T-helper 17 cell (primary cell): ENCODE data around the gene STRN4. TPM values are rescaled to one million over a fixed set of nuclear protein-coding genes. Genes with fewer than 3 reads are reported as not detected.
A peak's percentile ranks its signal among the peaks of the same experiment; 100 is the strongest.
"Not testable (repeated sequence)": the region's sequence is repeated elsewhere in the genome, so short reads cannot be mapped to it uniquely, and the experiment has no call there.

Source experiments
- ATAC-seq: fragments of 150-1000 bp; cut with Tn5 transposase; 2 replicates; pipeline ENCODE4 v1.10.0; 2021; ENCODE audit warnings: mild to moderate bottlenecking, moderate library complexity
- DNase-seq, 3 donors: peaks; one replicate each; pipeline versions ENCODE4 v3.0.0 to v3.0.0-alpha.2; 2020 to 2021
- H3K9me3 ChIP-seq: one replicate; pipeline ENCODE4 v1.7.0; 2013; ENCODE audit warnings: low read length, mild to moderate bottlenecking; ENCODE audit not compliant: control insufficient read depth, poor library complexity, severe bottlenecking
- H3K27ac Mint-ChIP-seq: one replicate; pipeline ENCODE4 v1.8.0; 2022; ENCODE audit warnings: mild to moderate bottlenecking, moderate library complexity, mixed read lengths
- H3K27me3 Mint-ChIP-seq: one replicate; pipeline ENCODE4 v1.8.0; 2022; ENCODE audit warnings: mixed read lengths
- H3K36me3 Mint-ChIP-seq: one replicate; pipeline ENCODE4 v1.8.0; 2022; ENCODE audit warnings: low read depth, mixed read lengths
- H3K4me1 Mint-ChIP-seq: one replicate; pipeline ENCODE4 v1.8.0; 2022; ENCODE audit warnings: mild to moderate bottlenecking, mixed read lengths
- H3K4me3 Mint-ChIP-seq: one replicate; pipeline ENCODE4 v1.8.0; 2022; ENCODE audit warnings: mild to moderate bottlenecking, moderate library complexity, mixed read lengths
- total RNA-seq, 4 donors: library from RNA in 2 of 4; stranded (reverse) in 2 of 4; gene quantifications; one replicate each; pipeline ENCODE4 v1.2.3 and lab custom pipeline; 2022 to 2026

STRN4 gene
- total RNA-seq, 2 donors from 2014 or later = 108 to 145 TPM

GRCh38 chr19:46761418-46761831 is 15.2 kb upstream of the STRN4 start:
- ATAC-seq = no peak
- no peaks in the 10 kb centered on the region for H3K9me3 ChIP-seq
- no peaks in the 10 kb centered on the region for H3K27me3 Mint-ChIP-seq
- H3K27ac Mint-ChIP-seq = no peak overlapping the region
- H3K4me3 Mint-ChIP-seq = no peak overlapping the region
- no peaks in the 10 kb centered on the region for H3K36me3 Mint-ChIP-seq
- H3K4me1 Mint-ChIP-seq = peaks cover 5% of the 10 kb centered on the region
- DNase-seq = no peak

- not testable (repeated sequence) for H3K36me3 Mint-ChIP-seq, H3K9me3 ChIP-seq, H3K4me1 Mint-ChIP-seq, H3K4me3 Mint-ChIP-seq, H3K27me3 Mint-ChIP-seq, ATAC-seq, H3K27ac Mint-ChIP-seq, DNase-seq
Measured at GRCh38 chr19:46760897-46761296, 14.6 kb upstream of the STRN4 start.

DNA sequence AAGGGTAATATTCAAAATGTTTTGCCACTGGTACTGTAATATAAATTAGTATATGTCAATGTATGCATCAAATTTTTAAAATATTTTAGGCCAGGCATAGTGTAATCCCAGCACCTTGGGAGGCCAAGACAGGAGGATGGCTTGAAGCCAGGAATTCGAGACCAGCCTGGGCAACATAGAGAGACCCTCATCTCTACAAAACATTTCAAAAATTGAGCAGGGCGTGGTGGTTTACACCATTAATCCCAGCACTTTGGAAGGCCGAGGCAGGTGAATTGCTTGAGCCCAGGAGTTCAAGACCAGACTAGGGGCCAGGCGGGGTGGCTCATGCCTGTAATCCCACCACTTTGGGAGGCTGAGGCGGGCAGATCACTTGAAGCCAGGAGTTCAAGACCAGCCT is 14.1 kb upstream of the STRN4 start:
- DNase-seq (no peak), ATAC-seq (no peak)
- H3K27me3 Mint-ChIP-seq = no peaks in the 10 kb centered on the region
- peaks cover 5% of the 10 kb centered on the region for H3K4me1 Mint-ChIP-seq
- H3K4me3 Mint-ChIP-seq = no peak overlapping the region
- no peaks in the 10 kb centered on the region for H3K9me3 ChIP-seq
- no peaks in the 10 kb centered on the region for H3K36me3 Mint-ChIP-seq
- no peak overlapping the region for H3K27ac Mint-ChIP-seq

DNA sequence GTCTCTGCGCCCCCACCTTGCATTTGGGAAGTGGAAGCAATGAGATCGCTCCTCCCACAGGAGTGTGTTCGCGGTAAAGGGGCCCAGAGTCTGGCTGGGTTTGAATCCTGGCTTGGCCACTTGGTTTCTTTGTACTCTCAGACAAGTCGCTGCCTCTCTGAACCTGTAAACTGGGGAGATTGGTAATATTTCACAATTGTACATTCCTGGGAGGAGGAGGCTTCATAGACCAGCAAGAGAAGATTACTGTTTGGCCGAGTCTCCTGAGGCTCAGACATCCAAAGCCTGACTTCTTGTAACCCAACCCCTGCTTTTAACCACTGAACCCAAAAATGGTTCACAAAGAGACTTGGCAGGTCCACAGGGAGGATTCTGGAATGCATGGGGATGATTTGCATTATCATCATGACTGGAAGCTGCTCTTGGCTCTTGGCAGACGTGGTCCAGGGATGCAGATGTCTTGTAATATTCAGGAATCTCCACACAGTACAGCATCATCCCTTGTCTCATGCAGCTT is 13.6 kb upstream of the STRN4 start:
- H3K27me3 Mint-ChIP-seq = no peaks in the 10 kb centered on the region

DNA sequence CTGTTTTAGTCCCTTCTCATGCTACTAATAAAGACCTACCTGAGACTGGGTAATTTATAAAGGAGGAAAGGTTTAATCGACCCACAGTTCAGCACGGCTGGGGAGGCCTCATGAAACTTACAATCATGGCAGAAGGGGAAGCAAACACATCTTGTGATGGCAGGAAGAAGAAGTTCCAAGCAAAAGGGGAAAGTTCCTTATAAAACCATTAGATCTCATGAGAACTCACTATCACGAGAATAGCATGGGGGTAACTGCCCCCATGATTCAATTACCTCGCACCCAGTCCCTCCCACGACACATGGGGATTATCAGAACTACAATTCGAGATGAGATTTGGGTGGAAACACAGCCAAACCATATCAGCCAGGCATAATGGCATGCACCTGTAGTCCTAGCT is 13.0 kb upstream of the STRN4 start:
- Mint-ChIP-seq H3K4me3 (no peak overlapping the region), H3K27me3 (no peaks in the 10 kb centered on the region), H3K36me3 (no peaks in the 10 kb centered on the region), H3K4me1 (peaks cover 5% of the 10 kb centered on the region), H3K27ac (no peak overlapping the region)
- no peak for ATAC-seq
- DNase-seq = no peak
- H3K9me3 ChIP-seq = no peaks in the 10 kb centered on the region

More for the DNA sequence above, 13.6 kb upstream of the STRN4 start:
- Mint-ChIP-seq H3K27ac (no peak overlapping the region), H3K36me3 (no peaks in the 10 kb centered on the region), H3K4me1 (peaks cover 5% of the 10 kb centered on the region), H3K4me3 (no peak overlapping the region)
- DNase-seq (no peak), ATAC-seq (no peak)
- no peaks in the 10 kb centered on the region for H3K9me3 ChIP-seq

- Mint-ChIP-seq H3K4me3 (no peak overlapping the region), H3K27ac (no peak overlapping the region), H3K4me1 (peaks cover 16% of the 10 kb centered on the region), H3K36me3 (peaks cover 2% of the 10 kb centered on the region), H3K27me3 (no peaks in the 10 kb centered on the region)
- no peak for DNase-seq
- no peaks in the 10 kb centered on the region for H3K9me3 ChIP-seq
- no peak for ATAC-seq
Measured at GRCh38 chr19:46756544-46756888, 10.3 kb upstream of the STRN4 start.

DNA sequence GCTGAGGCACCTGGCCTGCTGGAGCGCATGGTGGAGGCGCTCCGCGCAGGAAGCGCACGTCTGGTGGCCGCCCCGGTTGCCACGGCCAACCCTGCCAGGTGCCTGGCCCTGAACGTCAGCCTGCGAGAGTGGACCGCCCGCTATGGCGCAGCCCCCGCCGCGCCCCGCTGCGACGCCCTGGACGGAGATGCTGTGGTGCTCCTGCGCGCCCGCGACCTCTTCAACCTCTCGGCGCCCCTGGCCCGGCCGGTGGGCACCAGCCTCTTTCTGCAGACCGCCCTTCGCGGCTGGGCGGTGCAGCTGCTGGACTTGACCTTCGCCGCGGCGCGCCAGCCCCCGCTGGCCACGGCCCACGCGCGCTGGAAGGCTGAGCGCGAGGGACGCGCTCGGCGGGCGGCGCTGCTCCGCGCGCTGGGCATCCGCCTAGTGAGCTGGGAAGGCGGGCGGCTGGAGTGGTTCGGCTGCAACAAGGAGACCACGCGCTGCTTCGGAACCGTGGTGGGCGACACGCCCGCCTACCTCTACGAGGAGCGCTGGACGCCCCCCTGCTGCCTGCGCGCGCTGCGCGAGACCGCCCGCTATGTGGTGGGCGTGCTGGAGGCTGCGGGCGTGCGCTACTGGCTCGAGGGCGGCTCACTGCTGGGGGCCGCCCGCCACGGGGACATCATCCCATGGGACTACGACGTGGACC is 9.7 kb upstream of the STRN4 start:
- no peaks in the 10 kb centered on the region for H3K9me3 ChIP-seq
- no peaks in the 10 kb centered on the region for H3K27me3 Mint-ChIP-seq
- peaks cover 2% of the 10 kb centered on the region for H3K36me3 Mint-ChIP-seq
- H3K27ac Mint-ChIP-seq = no peak overlapping the region
- no peak for ATAC-seq
- H3K4me3 Mint-ChIP-seq = no peak overlapping the region
- DNase-seq = no peak
- peaks cover 16% of the 10 kb centered on the region for H3K4me1 Mint-ChIP-seq

DNA sequence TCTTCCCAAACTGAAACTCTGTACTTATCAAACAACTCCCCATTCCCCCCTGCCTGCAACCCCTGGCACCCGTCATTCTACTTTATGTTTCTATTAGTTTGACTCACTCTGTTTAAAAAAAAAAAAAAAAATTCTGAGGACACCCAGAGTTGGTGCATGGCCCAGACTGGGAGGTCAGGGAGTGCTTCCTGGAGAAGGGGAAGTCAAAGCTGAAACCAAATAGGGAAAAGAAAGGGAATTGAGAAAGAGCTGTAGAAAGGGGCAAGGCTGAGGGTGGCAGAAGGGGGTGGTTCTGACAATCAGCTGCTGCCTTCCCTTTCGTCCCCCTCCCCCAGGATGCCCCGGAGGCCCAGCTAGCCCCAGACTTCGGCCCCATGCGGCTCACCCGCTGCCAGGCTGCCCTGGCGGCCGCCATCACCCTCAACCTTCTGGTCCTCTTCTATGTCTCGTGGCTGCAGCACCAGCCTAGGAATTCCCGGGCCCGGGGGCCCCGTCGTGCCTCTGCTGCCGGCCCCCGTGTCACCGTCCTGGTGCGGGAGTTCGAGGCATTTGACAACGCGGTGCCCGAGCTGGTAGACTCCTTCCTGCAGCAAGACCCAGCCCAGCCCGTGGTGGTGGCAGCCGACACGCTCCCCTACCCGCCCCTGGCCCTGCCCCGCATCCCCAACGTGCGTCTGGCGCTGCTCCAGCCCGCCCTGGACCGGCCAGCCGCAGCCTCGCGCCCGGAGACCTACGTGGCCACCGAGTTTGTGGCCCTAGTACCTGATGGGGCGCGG is 9.0 kb upstream of the STRN4 start:
- H3K27ac Mint-ChIP-seq = no peak overlapping the region
- H3K4me3 Mint-ChIP-seq = no peak overlapping the region
- H3K4me1 Mint-ChIP-seq = peaks cover 18% of the 10 kb centered on the region
- peaks cover 2% of the 10 kb centered on the region for H3K36me3 Mint-ChIP-seq
- DNase-seq (no peak), ATAC-seq (no peak)
- H3K27me3 Mint-ChIP-seq = no peaks in the 10 kb centered on the region
- no peaks in the 10 kb centered on the region for H3K9me3 ChIP-seq

DNA sequence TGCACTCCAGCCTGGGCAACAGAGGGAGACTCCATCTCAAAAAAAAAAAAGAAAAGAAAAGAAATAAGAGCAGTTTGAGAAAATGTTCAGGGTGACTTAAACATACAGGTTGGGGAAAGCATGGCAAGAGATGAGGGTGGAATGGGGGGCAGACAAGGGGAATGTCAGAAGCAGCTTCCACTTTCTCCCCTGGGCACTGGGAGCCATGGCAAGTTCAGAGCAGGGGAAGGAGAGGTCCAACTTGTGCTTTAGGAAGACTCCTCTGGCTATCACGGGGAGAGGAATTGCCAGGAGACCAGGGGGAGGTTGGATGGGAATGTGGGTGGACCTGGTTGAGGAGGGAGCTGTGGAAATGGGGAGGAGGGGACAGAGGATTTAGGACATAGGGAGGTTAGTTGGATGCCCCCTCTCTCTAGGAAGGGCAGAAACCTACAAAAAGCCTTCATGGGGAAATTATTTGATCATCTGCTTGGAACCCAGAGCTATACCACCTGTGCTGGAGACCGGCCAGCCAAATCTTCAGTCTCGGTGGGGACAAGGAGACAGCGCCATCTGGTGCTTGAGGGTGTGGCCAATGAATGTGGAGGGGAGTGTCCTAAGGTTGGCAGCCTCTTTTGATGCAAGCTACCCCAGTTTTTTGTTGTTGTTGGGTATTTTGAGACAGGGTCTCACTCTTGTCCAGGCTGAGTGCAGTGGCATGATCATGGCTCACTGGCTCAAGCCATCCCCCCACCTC is 7.3 kb upstream of the STRN4 start:
- peaks cover 2% of the 10 kb centered on the region for H3K36me3 Mint-ChIP-seq
- no peaks in the 10 kb centered on the region for H3K27me3 Mint-ChIP-seq
- DNase-seq (peak; percentile 35 to 63 (median 45)), ATAC-seq (peak; percentile 91)
- no peak overlapping the region for H3K4me3 Mint-ChIP-seq
- H3K27ac Mint-ChIP-seq = no peak overlapping the region
- no peaks in the 10 kb centered on the region for H3K9me3 ChIP-seq
- peaks cover 22% of the 10 kb centered on the region for H3K4me1 Mint-ChIP-seq

- H3K36me3 Mint-ChIP-seq = peaks cover 2% of the 10 kb centered on the region
- DNase-seq (peak; percentile 51 to 70 (median 62)), ATAC-seq (no peak)
- H3K4me1 Mint-ChIP-seq = peaks cover 40% of the 10 kb centered on the region
- H3K27me3 Mint-ChIP-seq = no peaks in the 10 kb centered on the region
- peak overlapping the region; percentile 72 for H3K4me3 Mint-ChIP-seq
- peak overlapping the region; percentile 93 for H3K27ac Mint-ChIP-seq
- no peaks in the 10 kb centered on the region for H3K9me3 ChIP-seq
Measured at GRCh38 chr19:46748325-46749109, 2.3 kb upstream of the STRN4 start.

DNA sequence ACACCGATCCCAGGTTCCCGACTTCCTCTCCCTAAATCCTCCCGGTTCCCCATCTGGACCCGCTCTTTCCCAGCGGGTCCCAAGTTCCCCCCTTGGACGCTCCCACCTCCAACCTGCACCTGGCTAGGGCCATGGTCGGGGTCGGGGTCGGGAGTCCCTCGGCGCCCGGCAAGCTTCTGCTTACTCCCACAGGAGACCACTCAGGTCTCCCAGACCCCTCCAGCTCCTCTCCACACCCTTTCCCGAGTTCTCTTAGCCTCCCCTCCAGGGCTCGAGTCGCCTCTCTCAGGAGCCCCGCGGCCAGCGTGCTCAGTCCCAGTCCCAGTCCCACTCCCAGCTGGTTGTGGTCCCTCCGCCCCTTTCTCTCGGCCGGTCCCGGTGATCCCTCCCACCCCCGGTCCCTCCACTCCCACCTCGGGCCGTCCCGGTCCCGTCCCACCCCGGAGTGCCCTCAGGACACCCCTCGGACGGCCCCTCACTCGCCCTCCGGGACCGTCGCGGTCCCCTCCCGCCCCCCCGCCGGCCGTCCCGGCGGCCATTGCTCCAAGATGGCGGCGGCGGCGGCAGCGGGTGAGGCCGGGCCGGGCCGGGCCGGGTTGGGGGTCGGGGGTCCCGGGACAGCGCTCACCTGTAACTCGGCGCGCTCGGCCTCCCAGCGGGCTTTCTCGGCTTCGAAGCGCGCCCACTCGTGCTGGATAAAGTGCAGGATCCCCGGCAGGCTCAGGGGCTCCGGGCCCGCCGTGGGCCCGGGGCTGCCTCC is 549 bp downstream of the STRN4 start, which contains the start of gene FKRP:
Gene FKRP, plus strand, starts transcription at position 537 of the 760 bp plus-strand sequence. CDS start 9,394 bp downstream, outside the sequence.
- Mint-ChIP-seq H3K4me1 (peaks cover 54% of the 10 kb centered on the region), H3K36me3 (no peaks in the 10 kb centered on the region), H3K27me3 (no peaks in the 10 kb centered on the region), H3K4me3 (peak within 1 kb of the TSS; percentile 94), H3K27ac (peak within 1 kb of the TSS; percentile 94)
- ATAC-seq (peak; percentile 50), DNase-seq (peak in 2 of 3 donors; percentile 19 to 49)
- no peaks in the 10 kb centered on the region for H3K9me3 ChIP-seq

DNA sequence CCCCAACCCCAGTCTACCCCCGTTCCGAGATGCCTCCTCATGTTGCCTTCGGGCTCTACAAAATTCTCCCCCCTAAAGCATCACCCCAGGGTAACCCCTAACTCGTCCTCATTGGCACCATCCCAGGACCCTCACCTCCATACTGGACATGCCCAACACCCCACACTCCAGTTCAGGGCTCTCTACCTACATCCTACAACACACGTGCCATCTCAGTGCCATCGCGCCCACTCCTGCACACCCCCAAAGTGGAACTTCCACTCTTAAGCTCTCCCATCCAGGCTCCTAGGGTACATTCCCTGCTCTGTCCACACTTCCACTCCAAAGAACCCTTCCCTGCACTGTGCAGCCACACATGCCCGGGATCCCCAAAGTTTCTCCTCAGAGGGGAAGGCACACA is 1.2 kb downstream of the STRN4 start:
- Mint-ChIP-seq H3K4me3 (peak overlapping the region; percentile 94), H3K4me1 (peaks cover 56% of the 10 kb centered on the region)

More for the DNA sequence above, 1.2 kb downstream of the STRN4 start:
- H3K9me3 ChIP-seq = no peaks in the 10 kb centered on the region
- Mint-ChIP-seq H3K27ac (peak overlapping the region; percentile 94), H3K36me3 (no peaks in the 10 kb centered on the region), H3K27me3 (no peaks in the 10 kb centered on the region)
- DNase-seq = no peak
- no peak for ATAC-seq
